ENCODE data around the gene RIPOR2.
"Not testable (repeated sequence)": the region's sequence is repeated elsewhere in the genome, so short reads cannot be mapped to it uniquely, and the experiment has no call there.

The RIPOR2 gene

DNA sequence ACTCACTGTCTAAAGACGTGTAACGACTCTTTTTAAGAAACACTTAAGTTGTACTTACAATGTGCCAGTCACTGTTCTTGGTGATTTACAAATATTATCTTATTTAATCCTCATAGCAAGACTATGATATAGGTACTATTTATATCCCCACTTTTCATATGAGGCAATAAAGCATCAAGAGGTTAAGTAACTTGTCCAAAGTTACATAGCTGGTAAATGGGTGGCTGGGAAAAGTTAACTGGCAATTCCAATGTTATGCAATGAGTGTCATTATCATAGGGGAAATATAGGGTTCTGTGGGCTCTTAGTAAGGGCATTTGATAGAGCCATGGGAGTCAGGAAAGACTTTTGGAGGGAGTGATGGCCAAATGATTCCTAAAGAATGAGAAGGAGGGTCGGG, 21.4 kb upstream of the RIPOR2 start:
- no peak for DNase-seq (ENCODE audit: low spot score)

DNA sequence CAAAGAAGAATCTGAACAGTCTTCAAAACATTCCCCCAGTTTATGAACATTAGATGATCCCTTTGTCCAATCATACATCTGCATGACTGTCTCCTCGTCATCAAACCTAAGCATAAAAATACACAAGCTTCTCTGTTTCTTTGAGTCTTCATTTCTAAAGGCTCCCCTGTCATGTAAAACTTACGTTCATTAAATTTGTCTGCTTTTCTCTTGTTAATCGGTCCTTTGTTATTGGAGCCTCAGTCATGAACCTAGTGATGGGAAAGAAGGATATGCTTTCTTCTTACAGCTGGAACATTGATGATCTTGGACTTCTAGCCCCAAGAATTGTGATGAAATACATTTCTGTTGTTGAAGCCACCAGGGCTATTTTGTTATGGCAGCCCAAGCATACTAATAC, 18.0 kb upstream of the RIPOR2 start:
- no peak for DNase-seq (ENCODE audit: low spot score)

DNA sequence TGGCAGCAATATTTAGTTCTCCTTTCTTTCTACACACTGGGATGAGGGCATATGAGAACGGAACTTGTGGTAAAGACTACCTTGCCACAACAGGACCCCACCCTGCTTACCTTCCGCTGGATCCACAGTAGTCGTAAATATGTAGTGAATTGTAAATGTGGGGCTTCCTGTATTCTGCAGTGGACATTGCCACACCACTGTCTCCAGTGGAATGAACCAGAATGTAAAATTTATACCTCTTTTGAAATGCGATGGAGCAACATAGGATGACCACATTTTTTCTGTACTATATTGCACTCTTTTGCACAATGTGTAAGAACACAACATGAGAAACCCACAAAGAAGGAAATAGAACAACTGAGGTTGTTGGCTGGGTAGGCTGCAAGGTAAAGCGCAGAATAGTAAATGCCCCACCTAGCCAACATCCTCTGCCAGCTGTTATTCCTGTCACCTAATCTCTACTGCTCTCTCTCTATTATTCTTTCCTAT, 16.1 kb upstream of the RIPOR2 start:
- no peak for DNase-seq (ENCODE audit: low spot score)

DNA sequence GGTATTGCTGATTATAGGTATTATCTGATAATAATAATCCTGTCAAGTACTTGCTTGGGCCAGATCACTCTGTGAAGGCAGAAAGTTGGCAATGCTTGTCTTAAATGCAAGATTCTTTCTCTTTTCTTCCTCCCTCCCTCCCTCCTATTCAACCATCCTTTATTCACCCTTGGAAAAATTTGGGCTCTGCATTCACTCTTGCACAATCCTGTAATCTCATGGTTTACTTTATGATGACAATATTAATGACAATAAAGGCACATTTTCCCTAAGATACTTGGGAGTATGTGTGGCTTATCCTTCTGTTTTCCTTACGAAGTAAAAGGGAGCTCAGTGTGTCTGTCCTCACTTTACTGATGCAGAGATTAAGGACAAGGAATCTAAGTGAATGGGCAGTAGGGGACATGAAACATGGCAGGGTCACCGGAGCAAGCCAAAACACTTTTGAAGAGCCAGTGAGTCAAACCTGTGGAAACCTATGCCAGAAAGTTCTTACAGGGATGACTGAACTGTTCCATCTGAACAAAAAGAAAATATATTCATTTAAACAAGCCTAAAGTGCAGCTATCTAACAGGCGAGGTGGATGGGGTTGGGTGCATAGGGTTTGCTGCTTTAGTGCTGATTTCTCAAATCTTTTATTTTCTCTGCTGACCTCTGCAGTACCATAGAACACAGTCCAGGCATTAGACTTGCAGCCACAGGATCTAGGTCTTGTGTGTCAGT, 14.6 kb upstream of the RIPOR2 start:
- DNase-seq (ENCODE audit: low spot score) = no peak

DNA sequence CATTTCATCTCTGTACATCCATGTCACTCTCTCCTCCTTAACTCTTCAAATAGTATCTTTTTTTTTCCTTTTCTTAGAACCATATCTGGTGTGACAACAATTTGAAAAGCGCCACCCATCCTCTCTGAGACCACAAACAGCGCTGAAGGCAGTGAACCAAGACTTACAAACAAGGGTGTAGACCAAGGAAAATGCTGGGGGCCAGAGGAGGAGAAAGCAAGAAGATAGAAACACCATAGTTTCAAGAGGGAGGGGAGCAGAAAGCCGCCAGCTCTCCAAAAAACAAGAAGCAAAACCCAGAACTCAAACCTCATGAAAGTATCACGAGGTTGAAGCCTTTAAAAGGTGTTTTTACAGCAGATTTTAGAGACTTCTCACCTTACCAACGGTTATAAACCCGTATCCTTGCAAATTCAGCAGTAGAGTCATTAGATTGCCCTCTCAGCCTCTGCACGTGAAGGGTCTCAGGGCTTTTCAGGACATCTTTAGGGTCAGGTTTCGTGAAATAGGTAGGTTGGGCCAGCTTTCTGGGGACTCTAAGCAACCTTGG, 13.3 kb upstream of the RIPOR2 start:
- DNase-seq (ENCODE audit: low spot score) = no peak

DNA sequence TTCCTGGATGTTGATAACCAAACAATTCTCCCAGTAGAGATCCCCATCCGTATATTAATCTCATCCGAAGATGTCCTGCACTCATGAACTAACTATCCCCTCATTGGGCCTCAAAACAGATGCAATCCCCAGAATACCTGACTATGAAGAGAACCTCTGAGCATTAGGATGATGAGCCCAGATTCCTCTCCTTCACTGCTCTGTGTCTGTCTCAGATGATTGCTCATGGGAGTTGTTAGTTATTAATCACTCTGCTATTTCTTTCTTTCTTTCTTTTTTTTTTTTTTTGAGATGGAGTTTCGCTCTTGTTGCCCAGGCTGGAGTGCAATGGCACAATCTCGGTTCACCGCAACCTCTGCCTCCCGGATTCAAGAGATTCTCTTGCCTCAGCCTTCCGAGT, 12.5 kb upstream of the RIPOR2 start:
- not testable (repeated sequence) for DNase-seq (ENCODE audit: low spot score)

DNA sequence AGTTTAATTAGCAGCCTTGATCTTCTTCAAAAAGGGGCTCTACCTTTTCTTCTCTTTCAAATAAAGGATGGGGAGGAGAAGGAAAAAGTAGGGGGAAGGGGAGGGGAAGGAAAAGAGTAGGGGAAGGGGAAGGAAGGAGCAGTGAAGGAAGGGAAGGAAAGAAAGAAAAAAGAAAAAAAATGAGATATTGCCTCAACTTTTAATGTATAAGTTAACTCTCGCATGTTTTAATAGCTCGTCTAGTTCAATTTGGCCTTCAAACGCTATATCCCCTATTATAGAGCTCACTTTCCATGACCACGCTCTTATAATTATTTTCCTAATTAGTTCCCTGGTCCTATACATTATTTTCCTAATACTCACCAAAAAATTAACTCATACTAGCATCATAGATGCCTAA, 11.9 kb upstream of the RIPOR2 start:
- DNase-seq (ENCODE audit: low spot score) = no peak

DNA sequence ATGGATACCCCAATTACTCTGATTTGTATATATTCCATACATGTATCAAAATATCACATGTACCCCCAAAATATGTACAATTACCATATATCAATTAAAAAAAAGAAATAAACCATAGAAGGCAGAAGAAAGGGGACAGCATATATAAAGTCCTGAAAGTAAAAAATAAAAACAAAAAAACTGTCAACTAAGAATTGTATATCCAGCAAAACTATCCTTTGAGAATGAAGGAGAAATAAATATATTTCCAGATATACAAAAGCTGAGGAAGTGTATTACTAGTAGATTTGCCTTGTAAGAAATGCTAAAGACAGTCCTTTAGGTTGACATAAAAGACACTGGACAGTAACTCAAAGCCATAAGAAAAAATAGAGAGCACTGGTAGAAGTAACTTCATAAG, 9.3 kb upstream of the RIPOR2 start:
- DNase-seq (ENCODE audit: low spot score) = no peak

DNA sequence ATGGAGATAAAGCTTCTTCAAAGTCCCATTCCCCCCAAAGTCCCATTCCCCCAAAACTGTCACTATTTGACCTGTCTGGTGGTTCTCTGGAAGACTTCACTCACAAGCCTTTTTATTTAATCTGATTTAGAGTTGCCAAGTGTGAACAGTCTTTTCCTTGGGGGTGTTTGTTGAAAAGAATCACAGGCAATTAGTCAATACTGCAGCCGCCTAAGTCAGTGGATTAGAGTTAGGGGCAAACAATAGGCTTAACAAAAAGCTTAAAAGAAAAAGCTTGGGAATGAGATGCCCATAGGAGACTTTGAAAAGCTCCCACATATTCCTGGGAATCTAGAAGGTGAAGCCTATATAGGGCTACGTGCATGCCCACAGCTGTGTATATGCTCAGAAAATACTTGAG, 8.0 kb upstream of the RIPOR2 start:
- no peak for DNase-seq (ENCODE audit: low spot score)

DNA sequence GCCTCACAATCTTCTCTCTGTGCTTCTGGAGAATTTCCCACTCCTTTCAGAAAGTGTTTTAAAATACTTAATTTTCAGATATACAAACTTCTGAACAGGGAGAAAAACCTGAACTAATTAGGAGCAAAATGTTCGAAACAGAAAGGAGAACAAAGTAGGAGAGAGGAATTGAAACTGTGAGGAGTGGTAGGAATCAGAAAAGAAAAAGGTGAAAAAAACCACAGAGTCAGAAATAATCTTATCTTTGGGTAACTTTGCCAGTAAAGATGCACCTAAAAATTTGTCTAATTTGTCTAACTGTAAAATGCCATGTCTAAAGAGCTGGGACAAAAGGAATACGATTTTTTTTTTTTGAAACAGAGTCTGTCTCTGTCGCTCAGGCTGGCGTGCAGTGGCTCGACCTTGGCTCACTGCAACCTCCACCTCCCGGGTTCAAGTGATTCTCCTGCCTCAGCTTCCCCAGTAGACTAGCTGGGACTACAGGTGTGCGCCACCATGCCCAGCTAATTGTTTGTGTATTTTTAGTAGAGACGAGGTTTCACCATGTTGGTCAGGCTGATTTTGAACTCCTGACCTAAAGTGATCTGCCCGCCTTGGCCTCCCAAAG, 4.7 kb upstream of the RIPOR2 start:
- DNase-seq (ENCODE audit: low spot score) = no peak

DNA sequence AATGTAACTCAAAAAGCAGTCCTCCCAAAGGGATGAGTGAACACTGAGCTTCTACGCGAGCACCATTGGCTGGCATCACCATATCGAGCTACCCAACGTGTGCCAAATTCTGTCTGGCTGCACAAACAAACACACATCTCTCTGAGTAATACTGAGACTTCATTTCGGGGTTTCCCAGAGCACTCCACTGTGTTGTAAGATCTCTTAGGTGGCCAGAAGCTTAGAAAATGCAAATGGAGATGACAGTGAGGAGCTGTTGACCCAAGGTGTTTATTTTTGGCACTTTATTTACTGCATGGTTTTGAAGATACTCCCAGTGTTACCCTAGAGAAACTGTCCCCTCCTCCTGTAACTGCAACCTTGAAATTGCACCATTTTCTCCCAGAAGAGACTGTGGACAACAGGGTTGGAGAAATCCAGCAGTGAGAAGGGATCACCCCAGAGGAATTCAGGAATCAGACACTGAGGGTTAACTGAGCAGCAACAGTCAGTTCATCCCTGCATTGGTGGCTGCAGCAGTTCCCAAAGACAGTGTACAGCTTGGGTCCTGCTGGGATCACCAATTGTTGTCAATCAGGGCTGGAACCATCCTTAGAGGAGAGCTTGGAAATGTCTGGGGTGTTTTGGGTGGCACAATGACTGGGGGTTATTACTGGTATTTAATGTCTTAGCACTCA, 1.0 kb upstream of the RIPOR2 start:
- DNase-seq (ENCODE audit: low spot score) = no peak

DNA sequence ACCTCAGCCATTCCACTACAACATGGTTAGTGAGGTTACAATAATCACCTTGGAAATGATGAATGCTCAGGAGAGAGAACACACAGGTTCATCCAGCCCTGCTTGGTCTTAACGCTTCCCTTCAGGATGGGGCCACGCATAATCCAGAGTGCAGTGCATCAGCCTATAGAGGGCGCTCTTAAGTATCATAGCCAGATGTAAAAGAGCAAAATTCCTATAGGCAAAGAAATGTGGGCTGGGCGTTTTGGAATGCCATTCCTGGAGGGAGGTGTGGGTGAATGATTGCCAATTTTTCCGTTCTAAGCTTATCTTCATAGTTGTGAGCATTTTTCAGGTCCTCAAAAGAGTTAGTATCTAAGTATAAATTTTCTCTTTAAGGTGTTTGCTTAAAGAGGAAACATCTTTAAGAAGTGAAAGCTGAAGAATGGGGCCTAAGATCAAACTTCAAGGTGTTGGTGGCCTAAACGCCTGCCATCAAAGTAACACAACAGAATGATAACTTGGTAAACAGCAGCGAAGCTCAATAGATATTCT, 1.8 kb downstream of the RIPOR2 start:
- peak; percentile 11 for DNase-seq (ENCODE audit: low spot score)

DNA sequence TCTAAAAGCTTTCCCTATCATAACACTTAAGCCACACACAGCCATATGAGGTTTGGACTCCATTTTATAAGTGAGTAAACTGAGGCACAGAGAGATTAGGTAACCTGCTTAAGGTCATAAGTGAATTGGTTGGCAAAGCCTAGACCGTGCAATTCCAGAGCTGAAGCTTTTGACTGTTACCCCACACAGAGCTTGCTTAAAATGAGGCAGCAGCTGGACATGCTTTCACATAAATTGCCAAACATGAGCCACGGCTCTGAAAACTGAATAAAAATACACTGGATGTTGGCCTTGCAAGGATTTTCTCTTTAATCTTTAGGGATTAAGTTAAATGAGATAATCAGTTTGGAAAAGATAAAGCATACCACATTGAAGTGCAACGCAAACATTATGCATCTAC, 2.5 kb downstream of the RIPOR2 start:
- no peak for DNase-seq (ENCODE audit: low spot score)

DNA sequence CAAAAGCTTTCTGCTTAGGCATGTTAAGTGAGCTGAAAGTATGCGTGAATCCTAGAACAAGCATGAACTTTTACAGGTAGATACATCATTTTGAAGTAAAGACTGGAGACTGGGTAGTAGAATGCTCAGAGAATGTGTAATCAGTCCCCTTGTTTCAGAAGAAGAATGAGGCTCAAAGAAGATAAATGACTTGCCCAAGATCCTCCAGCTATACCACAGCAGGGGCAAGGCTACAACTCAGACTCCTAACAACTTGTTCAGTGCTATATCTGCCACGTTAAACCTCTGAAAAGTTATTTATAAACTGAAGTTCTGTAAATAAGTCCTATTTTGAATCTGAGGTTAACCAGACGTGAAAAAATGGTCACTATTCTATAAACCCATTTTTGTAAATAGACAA, 2.9 kb downstream of the RIPOR2 start:
- no peak for DNase-seq (ENCODE audit: low spot score)

DNA sequence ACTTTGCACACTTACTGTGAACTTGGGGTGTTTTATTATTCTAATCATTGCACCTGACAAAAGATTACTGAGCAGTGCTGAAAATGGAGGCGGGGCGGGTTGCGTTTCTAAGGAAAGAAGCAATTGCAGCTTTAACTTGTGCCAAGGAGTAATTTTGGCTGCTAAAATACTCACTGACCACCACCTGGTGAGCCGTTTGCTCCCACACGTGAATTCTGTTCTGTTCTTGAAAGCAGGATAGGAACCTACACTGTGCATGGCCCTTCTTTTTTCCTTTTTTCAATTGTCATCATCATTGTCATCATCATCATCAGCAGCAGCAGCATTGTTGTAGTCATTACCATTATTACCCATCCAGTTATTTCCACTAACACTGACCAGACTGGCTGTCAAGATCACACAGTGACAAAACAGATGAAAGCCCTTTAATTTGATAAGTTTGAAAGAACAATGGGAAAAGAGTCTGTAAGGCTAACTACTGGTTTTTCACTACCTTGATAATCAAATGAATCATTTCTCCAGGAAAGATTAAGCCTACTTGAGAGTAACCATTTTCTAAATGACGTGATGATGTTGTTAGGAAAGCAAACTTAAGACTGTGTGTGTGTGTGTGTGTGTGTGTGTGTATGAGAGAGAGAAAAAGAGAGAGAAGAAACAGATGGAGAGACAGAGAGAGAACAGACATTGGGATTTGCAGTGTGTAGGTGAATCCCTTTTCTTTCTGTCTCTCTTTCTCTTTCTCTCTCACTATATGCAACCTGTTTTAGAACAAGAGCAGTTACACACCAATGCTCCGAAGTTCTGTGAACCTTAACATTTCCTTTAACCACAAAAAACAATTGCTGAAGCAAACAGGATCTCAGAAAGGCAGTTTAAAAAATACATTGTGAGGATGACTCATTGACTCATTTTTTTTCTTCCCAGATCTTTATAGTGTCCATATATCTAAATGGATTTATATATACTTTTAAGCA, 3.8 kb downstream of the RIPOR2 start:
- peak; percentile 23 for DNase-seq (ENCODE audit: low spot score)

DNA sequence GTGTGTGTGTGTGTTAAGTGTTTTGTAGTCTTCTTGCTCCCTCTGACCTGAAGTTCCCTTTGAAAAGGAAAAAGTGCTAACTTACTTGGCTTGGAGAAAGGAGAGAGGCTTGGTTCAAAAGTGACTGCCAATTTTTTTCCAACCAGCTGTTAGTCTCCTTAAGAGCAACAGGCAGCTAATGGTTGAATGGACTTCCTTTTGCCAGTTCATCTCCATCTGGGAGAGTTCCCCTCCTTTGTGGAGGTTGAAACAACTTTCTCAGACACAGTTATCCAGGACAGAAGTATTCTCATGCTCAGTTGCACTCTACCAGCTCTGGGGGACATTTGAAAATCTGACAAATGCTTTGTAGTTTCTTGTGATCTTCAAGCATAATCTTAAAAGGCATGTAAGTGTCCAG, 4.5 kb downstream of the RIPOR2 start:
- DNase-seq (ENCODE audit: low spot score) = no peak

DNA sequence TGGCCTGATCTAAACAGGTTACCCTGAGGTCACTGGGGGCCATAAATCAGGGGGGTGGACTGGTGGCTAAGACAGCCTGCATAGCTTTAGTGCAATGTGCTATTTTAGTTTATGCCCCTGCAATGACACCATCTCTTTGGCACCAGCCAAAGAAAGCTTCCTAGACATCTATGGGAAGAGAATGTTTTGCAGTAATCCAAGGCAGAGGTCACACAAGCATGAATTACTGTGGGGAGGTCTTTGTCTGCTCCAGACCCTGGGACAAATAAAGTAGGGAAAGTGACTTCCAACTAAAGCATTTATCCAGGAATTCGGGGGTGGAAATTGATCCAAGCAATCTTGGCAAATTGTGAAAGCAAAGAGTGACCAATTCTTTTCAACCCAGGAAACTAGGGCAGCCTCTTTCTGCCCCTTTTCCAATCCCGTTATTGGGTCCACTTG, 5.3 kb downstream of the RIPOR2 start:
- DNase-seq (ENCODE audit: low spot score) = peak; percentile 7

DNA sequence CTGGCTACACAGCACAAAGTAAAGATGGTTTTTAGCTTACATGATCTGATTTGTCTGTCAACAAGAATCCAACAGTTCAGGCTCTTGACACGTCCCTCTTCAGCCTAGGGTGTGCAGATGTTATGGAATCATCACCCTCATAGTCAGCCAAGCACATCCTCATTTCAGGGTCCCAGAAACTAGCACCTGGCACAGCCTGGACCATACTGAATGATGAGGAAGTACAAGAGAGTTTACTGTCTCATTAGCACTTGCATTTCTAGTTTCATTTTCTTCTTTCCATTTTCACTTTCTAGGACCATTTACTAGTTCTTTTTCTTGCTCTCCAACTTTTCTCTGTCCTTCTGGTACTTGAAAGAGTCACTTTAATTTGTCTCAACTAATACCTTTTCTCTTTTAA, 6.5 kb downstream of the RIPOR2 start:
- DNase-seq (ENCODE audit: low spot score) = no peak

DNA sequence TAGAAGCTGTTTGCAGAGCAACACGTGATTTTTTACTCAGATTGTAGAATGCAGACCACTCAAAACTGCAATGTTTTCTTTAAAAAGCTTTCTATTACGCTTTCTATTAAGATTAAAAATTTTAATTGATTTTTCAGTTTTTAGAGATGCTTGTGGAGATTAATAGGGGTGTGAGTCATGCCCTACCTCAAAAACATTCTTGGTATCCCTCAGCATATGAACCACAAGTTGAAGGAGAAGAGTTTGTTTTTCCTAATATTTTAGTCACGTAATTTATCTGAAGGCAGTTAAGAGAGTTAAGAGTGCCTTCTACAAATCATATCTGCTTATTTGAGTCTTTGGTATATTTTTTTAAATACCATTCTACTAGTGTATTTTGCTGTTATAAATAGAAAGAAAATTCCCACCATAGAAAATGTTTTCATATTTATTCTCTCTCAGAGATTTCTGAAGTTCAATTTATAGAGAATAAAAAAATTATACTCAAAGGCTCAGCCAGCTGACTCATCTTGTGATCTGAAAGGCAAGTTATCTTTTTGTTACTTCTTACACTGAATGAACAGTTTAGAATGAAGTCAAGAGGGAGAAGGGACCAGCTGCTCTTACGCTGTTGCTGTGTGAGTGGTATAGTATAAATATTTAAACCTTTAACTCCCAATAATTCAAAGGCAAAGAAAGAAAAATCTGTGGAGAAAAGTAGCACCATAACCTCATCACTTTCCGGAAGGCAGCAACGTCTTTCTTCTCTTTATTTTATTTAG, 7.6 kb downstream of the RIPOR2 start:
- no peak for DNase-seq (ENCODE audit: low spot score)

DNA sequence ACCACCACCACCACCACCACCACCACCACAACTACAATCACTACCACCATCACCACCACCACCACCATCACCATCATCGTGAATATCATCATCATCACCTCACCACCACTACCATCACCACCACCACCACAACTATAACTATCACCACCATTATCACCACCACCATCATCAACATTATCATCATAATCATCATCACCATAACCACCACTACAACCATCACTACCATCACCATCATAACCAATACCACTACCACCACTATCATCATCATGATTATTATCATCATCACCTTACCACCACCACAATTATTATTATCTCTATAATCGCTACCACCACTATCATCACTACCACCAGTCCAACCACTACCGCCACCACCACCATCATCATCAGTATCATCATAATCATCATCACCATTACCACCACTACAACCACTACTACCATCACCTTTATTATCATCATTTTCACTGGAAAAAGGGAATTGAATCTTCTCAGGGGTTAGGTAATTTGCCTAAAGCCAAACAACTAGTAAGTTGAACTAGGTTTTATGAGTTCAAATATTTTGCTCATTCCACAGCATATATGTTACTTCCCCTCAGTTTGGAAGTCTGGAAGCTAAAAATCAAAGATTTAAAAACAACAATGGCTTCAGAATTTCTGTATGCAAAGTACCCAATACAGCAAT, 8.3 kb downstream of the RIPOR2 start:
- DNase-seq (ENCODE audit: low spot score) = no peak

All from LoVo (cell line).